Activated CD4-positive, alpha-beta T cell treated with anti-CD3 and anti-CD28 coated beads for 36 hours (primary cell): ENCODE measurements around the gene LAT. TPM values are rescaled to one million over a fixed set of nuclear protein-coding genes. Genes with fewer than 3 reads are reported as not detected.
A peak's percentile ranks its signal among the peaks of the same experiment; 100 is the strongest.

Experiments used
- ATAC-seq: fragments of 200-7000 bp; cut with Tn5 transposase; one replicate; pipeline ENCODE4 v1.10.0; 2021; ENCODE audit warnings: mild to moderate bottlenecking, moderate library complexity
- CTCF ChIA-PET: fragments of 350-600 bp; sonication (Branson Sonifier 250); formaldehyde crosslinking; loops from one replicate; lab custom pipeline; 2021; ENCODE audit warnings: antibody characterized with exemption; lab: Charles Lee
- POLR2A ChIA-PET: fragments of 350-600 bp; sonication (Branson Sonifier 250); formaldehyde crosslinking; loops from one replicate; lab custom pipeline; 2021; ENCODE audit warnings: antibody characterized with exemption, inconsistent platforms; lab: Charles Lee
- DNase-seq: peaks from one replicate; pipeline ENCODE4 v3.0.0-alpha.2; 2020
- H3K27ac Mint-ChIP-seq: one replicate; pipeline ENCODE4 v1.8.0; 2021; ENCODE audit warnings: mixed read lengths
- H3K27me3 Mint-ChIP-seq: one replicate; pipeline ENCODE4 v1.8.0; 2021; ENCODE audit warnings: mixed read lengths
- H3K36me3 Mint-ChIP-seq: one replicate; pipeline ENCODE4 v1.8.0; 2021; ENCODE audit warnings: low read depth, mixed read lengths
- H3K4me1 Mint-ChIP-seq: one replicate; pipeline ENCODE4 v1.8.0; 2021; ENCODE audit warnings: mixed read lengths
- H3K4me3 Mint-ChIP-seq: one replicate; pipeline ENCODE4 v1.8.0; 2021; ENCODE audit warnings: mild to moderate bottlenecking, moderate library complexity, mixed read lengths
- H3K9me3 Mint-ChIP-seq: one replicate; pipeline ENCODE4 v1.8.0; 2021; ENCODE audit warnings: low read depth, mixed read lengths
- intact Hi-C, 2 experiments: fragments of 100-400 bp; cut with DNase I in 1 of 2; cut with micrococcal nuclease in 1 of 2; formaldehyde crosslinking; loops; one replicate each; pipeline versions ENCODE4 v1.14.2 to v1.15.1; 2022 to 2024; cut with DNase I, micrococcal nuclease
- total RNA-seq, 2 experiments: library from RNA; stranded (reverse); gene quantifications; one replicate each; pipeline ENCODE4 v1.2.3, GENCODE V29; 2021

Gene LAT
- total RNA-seq, 2 experiments from 2014 or later, result 200 to 234 TPM

DNA sequence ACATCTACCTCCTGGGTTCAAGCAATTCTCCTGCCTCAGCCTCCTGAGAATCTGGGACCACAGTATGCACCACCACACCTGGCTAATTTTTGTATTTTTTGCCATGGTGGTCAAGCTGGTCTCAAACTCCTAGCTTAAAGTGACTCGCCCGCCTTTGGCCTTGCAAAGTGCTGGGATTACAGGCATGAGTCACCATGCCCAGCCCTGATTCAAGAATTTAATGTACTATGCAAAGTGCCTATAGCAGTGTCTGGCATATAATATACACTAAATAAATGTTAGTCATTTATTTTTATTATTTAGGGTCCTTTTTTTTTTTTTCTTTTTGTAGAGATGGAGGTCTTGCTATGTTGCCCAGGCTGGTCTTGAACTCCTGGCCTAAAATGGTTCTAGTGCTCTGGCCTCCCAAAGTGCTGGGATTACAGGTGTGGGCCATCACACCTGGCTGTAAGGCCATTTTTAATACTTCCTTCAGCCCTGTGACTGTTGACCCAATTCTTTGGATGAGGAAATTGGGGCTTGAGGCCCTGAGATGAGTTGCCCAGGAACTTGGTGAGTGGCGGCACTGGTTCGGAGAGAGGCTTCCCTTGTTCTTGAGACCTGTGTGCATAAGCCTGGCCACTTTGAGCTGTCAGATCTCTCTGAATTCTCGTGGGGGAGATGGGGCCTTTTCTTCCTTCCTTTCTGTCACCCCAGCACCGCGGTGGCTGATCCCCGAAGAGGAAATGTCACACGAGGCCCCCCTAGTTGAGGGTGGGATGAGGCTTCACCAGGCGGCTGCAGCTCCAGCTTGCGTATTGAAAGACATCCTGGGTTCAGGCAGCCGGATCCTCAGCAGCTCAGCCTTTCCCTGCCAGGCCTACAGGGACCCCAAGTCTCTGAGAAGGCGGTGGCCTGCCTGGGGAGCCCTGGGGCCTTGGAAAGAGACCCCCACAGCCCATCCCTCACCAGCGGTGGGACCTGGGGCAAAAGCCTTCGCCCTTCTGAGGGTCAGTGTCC is 38.7 kb downstream of the LAT start:
- no peak overlapping the region for H3K4me3 Mint-ChIP-seq
- POLR2A ChIA-PET, result interaction anchor here (0.6 kb wide), 2 partner anchors 8 to 1473 kb away, joined by 4 to 6 read pairs; no protein-coding TSS in a partner anchor
- H3K4me1 Mint-ChIP-seq, result peaks cover 74% of the 10 kb centered on the region
- CTCF ChIA-PET, result interaction anchor here (1.2 kb wide), 1 partner anchor 42 kb away, joined by 3 read pairs; no protein-coding TSS in a partner anchor
- intact Hi-C loops, result loop anchor here in 1 of 2 experiments (10.0 kb wide), 1 partner anchor 721 kb away; the partner anchor contains the start of gene C16orf54
- peak; percentile 45 for DNase-seq
- ATAC-seq, result no peak
- peak overlapping the region; percentile 82 for H3K27ac Mint-ChIP-seq
- H3K36me3 Mint-ChIP-seq, result no peaks in the 10 kb centered on the region
- H3K27me3 Mint-ChIP-seq, result no peaks in the 10 kb centered on the region
- H3K9me3 Mint-ChIP-seq, result no peaks in the 10 kb centered on the region

GRCh38 chr16:29024278-29024677 is 39.4 kb downstream of the LAT start:
- Mint-ChIP-seq H3K27me3 (no peaks in the 10 kb centered on the region), H3K36me3 (no peaks in the 10 kb centered on the region), H3K4me3 (peak overlapping the region; percentile 7), H3K9me3 (no peaks in the 10 kb centered on the region), H3K27ac (peak overlapping the region; percentile 82), H3K4me1 (peaks cover 80% of the 10 kb centered on the region)
- no peak for ATAC-seq
- POLR2A ChIA-PET, result interaction anchor here (0.6 kb wide), 1 partner anchor 1474 kb away, joined by 4 read pairs; no protein-coding TSS in a partner anchor
- intact Hi-C loops, result loop anchor here in 1 of 2 experiments (10.0 kb wide), 1 partner anchor 721 kb away; the partner anchor contains the start of gene C16orf54
- CTCF ChIA-PET, result interaction anchor here (0.6 to 1.2 kb wide), 2 partner anchors 23 to 43 kb away, joined by 3 read pairs; no protein-coding TSS in a partner anchor
- DNase-seq, result no peak

DNA sequence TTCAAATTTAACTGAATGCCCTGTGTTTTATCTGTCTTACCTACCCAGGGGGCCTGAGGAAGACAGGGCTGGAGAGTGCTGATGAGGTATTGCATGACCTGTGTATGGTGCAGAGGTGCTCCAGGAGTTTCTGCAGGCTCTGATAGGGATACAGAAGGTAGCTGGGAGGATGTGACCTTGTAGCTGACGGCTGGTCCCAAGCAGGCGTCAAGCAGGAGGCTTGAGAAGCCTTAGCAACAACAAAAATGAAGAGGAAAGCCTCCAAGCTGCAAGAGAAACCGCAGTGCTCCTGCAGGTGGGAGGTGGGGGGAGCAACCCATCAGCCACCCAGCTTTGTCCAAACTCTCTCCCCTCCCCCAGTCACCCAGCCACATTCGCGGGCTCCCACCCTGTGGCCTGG is 40.4 kb downstream of the LAT start:
- ChIA-PET POLR2A (interaction anchor here (0.6 kb wide), 1 partner anchor 17 kb away, joined by 3 read pairs; no protein-coding TSS in a partner anchor), CTCF (interaction anchor here (1.0 kb wide), 1 partner anchor 97 kb away, joined by 4 read pairs; no protein-coding TSS in a partner anchor)
- Mint-ChIP-seq H3K4me3 (no peak overlapping the region), H3K4me1 (peaks cover 81% of the 10 kb centered on the region), H3K9me3 (no peaks in the 10 kb centered on the region), H3K27ac (peak overlapping the region; percentile 71), H3K36me3 (no peaks in the 10 kb centered on the region), H3K27me3 (no peaks in the 10 kb centered on the region)
- DNase-seq (peak; percentile 38), ATAC-seq (no peak)
- intact Hi-C loops, result loop anchor here (5.0 to 10.0 kb wide), 2 partner anchors 53 to 720 kb away; partner anchors contain the start of genes C16orf54 (in 1 of the 2) and SPNS1 (in 1 of the 2)

GRCh38 chr16:29025735-29026134 is 40.9 kb downstream of the LAT start:
- peaks cover 81% of the 10 kb centered on the region for H3K4me1 Mint-ChIP-seq
- ChIA-PET CTCF (interaction anchor here (1.0 kb wide), 1 partner anchor 98 kb away, joined by 4 read pairs; no protein-coding TSS in a partner anchor), POLR2A (no interaction called here)
- no peaks in the 10 kb centered on the region for H3K9me3 Mint-ChIP-seq
- H3K36me3 Mint-ChIP-seq, result no peaks in the 10 kb centered on the region
- peak overlapping the region; percentile 71 for H3K27ac Mint-ChIP-seq
- intact Hi-C loops, result loop anchor here (5.0 to 10.0 kb wide), 2 partner anchors 53 to 719 kb away; partner anchors contain the start of genes C16orf54 (in 1 of the 2) and SPNS1 (in 1 of the 2)
- no peak overlapping the region for H3K4me3 Mint-ChIP-seq
- no peak for DNase-seq
- no peaks in the 10 kb centered on the region for H3K27me3 Mint-ChIP-seq
- ATAC-seq, result no peak

DNA sequence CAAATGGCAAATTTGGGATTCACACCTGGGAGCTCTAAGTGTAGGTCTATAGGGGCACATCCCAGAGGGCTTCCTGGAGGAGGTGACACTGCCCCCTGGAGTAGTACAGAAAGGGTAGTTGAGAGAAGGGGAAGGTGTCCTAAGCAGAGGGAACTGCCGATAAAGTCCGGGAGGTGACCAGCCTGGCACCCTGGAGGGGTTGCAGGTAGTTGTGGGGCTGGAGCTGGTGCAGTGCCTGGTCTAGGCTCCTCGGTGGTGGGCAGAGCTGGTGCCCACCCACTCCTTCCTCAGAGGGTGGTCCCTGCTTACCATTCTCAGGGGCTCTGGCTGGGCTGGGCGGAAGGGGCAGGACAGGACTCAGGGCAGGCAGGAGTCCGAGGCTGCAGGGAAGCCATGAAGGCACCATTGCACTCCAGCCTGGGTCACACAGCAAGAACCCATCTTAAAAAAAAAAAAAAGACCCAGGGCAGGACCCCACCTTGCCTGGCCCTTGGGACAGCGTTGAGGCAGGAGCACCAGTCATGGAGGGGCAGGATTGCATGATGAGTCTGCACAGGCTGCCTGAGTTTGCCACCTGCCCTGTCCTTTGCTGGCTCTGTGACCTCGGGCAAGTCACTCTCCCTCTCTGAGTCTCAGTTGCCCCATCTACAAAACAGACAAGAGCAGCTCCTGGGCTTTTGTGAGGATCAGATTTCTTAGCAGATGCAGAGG is 43.8 kb downstream of the LAT start:
- Mint-ChIP-seq H3K9me3 (no peaks in the 10 kb centered on the region), H3K27ac (peak overlapping the region; percentile 84), H3K36me3 (no peaks in the 10 kb centered on the region), H3K4me1 (peaks cover 54% of the 10 kb centered on the region), H3K27me3 (no peaks in the 10 kb centered on the region), H3K4me3 (no peak overlapping the region)
- ATAC-seq, result peak; percentile 28
- DNase-seq, result no peak
- ChIA-PET CTCF (interaction anchor here (1.0 to 2.1 kb wide), 6 partner anchors 8 to 55 kb away, joined by 3 to 15 read pairs (median 4); no protein-coding TSS in a partner anchor), POLR2A (interaction anchor here (0.6 to 1.5 kb wide), 7 partner anchors 8 to 704 kb away, joined by 3 to 12 read pairs (median 3); partner anchors contain the start of gene SPNS1)
- intact Hi-C loops, result loop anchor here (1.0 to 10.0 kb wide), 7 partner anchors 7 to 716 kb away; partner anchors contain the start of genes C16orf54 (in 1 of the 2) and SPNS1 (in 1 of the 2)

DNA sequence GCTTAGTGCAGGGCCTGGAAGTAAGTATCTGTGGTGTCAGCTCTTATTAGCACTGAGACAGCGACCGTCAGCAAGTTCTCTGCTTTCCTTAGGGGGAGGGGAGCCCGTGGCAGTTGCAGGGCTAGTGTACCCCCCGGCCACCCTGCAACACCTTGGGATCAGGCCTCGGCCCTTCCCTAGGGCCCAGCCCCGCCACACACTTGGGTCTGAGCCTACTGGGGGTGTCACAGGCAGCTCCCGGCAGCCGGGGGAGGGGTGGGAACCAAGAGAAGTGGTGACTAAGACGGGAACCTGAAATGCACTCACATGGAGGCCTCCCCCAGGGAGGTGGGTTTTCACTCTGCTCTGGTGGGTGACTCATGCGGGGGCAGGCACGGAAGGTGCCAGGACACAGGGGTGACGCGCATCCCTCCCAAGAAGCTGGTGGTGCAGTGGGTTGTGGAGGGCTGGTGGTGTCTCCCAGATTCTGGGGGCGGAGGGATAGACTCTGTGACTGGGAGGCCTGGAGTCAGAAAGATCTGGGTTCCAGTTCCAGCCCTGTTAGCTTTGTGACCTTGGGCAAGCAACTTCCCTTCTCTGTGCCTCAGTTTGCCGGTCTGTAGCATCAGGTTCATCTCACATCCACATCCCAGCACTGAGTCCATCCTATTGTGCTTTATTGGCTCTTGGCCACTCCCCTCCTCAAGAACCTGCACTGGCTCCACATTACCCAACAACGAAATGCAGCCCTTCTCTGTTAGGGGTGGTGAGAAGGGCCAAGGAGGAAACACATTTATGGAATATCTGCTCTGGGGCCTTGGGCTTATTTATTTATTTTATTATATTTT is 44.5 kb downstream of the LAT start:
- ATAC-seq (peak; percentile 96), DNase-seq (peak; percentile 96)
- no peaks in the 10 kb centered on the region for H3K27me3 Mint-ChIP-seq
- POLR2A ChIA-PET, result interaction anchor here (0.6 to 1.5 kb wide), 7 partner anchors 9 to 703 kb away, joined by 3 to 12 read pairs (median 3); partner anchors contain the start of gene SPNS1
- no peaks in the 10 kb centered on the region for H3K9me3 Mint-ChIP-seq
- H3K4me3 Mint-ChIP-seq, result peak overlapping the region; percentile 0
- peaks cover 46% of the 10 kb centered on the region for H3K4me1 Mint-ChIP-seq
- CTCF ChIA-PET, result interaction anchor here (0.7 to 2.1 kb wide), 9 partner anchors 9 to 139 kb away, joined by 3 to 15 read pairs (median 4); no protein-coding TSS in a partner anchor
- peak overlapping the region; percentile 84 for H3K27ac Mint-ChIP-seq
- intact Hi-C loops, result loop anchor here (1.0 to 10.0 kb wide), 7 partner anchors 8 to 715 kb away; partner anchors contain the start of genes C16orf54 (in 1 of the 2) and SPNS1 (in 1 of the 2)
- no peaks in the 10 kb centered on the region for H3K36me3 Mint-ChIP-seq

- DNase-seq (peak; percentile 10), ATAC-seq (no peak)
- ChIA-PET POLR2A (interaction anchor here (1.0 to 1.5 kb wide), 2 partner anchors 10 to 31 kb away, joined by 3 to 12 read pairs; no protein-coding TSS in a partner anchor), CTCF (interaction anchor here (1.0 to 2.1 kb wide), 6 partner anchors 10 to 56 kb away, joined by 3 to 15 read pairs (median 4); no protein-coding TSS in a partner anchor)
- Mint-ChIP-seq H3K36me3 (no peaks in the 10 kb centered on the region), H3K4me1 (peaks cover 38% of the 10 kb centered on the region), H3K9me3 (no peaks in the 10 kb centered on the region), H3K27ac (peak overlapping the region; percentile 75), H3K27me3 (no peaks in the 10 kb centered on the region), H3K4me3 (no peak overlapping the region)
- intact Hi-C loops, result no loop called here
These were observed 45.4 kb downstream of the LAT start for GRCh38 chr16:29030086-29030840.
